ENCODE results near the gene MYCN. TPM values are rescaled to one million over a fixed set of nuclear protein-coding genes. Genes with fewer than 3 reads are reported as not detected.
"Not testable (repeated sequence)": the region's sequence is repeated elsewhere in the genome, so short reads cannot be mapped to it uniquely, and the experiment has no call there.

MYCN gene
- total RNA-seq, 3 donors from 2014 or later = 0.40 to 0.60 (median 0.40) TPM

DNA sequence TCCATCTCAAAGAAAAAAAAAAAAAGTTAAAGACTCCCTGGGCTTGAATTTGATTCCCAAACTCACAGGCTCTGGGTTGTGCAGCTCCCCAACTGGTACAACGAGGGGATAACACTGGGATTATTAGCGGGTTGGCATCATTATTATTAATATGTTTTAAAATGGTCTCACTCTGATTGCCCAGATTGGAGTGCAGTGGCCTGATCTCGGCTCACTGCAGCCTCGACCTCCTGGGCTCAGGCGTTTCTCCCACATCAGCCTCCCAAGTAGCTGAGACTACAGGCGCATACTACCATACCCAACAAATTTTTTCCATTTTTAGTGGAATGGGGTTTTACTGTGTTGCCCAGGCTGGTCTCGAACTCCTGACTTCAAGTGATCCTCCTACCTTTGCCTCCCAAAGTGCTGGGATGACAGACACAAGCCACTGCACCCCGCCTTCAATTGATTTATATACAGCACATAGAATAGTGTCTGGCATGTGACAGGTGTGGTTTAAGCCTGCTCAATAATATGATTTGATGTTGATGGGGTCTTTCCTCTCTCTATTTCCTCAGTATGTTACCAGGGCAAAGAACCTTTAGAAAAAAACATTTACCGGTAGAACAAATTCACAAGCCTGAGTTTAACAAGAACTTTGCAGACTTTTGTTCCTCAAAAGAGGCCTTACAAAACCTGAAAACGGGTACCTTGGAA is 12.2 kb downstream of the MYCN start:
- ATAC-seq (no peak), DNase-seq (no peak)
- Mint-ChIP-seq H3K36me3 (ENCODE audit: insufficient read depth) (no peaks in the 10 kb centered on the region), H3K4me3 (no peak overlapping the region), H3K27me3 (ENCODE audit: low read depth) (peaks cover 2% of the 10 kb centered on the region), H3K9me3 (no peaks in the 10 kb centered on the region), H3K4me1 (ENCODE audit: low read depth) (no peaks in the 10 kb centered on the region)

DNA sequence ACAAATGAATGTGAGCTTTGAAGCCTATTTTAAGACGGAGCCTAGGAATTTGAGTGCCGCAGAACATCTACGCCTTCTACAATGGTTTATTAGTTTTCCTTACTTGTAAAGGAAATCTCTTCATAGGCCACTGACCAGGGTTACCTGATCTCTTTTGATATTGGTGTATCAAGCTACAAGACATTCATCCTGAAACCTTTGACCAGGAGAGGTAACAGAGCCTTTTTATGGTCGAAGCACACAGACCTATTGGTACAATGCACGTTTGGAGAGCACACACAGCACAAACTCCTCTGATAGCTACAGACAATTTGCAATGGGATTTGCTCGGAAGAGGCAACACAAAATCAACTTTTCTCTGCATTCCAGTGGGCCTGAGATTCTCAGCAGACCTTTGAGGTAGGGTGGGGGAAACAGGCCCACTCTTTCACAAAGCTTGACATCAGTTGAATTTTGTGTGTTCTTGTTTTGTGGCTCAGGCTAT is 12.8 kb downstream of the MYCN start:
- peaks cover 2% of the 10 kb centered on the region for H3K27me3 Mint-ChIP-seq (ENCODE audit: low read depth)
- DNase-seq (no peak), ATAC-seq (no peak)
- no peaks in the 10 kb centered on the region for H3K9me3 Mint-ChIP-seq
- H3K4me3 Mint-ChIP-seq = no peak overlapping the region
- no peaks in the 10 kb centered on the region for H3K4me1 Mint-ChIP-seq (ENCODE audit: low read depth)
- no peaks in the 10 kb centered on the region for H3K36me3 Mint-ChIP-seq (ENCODE audit: insufficient read depth)

DNA sequence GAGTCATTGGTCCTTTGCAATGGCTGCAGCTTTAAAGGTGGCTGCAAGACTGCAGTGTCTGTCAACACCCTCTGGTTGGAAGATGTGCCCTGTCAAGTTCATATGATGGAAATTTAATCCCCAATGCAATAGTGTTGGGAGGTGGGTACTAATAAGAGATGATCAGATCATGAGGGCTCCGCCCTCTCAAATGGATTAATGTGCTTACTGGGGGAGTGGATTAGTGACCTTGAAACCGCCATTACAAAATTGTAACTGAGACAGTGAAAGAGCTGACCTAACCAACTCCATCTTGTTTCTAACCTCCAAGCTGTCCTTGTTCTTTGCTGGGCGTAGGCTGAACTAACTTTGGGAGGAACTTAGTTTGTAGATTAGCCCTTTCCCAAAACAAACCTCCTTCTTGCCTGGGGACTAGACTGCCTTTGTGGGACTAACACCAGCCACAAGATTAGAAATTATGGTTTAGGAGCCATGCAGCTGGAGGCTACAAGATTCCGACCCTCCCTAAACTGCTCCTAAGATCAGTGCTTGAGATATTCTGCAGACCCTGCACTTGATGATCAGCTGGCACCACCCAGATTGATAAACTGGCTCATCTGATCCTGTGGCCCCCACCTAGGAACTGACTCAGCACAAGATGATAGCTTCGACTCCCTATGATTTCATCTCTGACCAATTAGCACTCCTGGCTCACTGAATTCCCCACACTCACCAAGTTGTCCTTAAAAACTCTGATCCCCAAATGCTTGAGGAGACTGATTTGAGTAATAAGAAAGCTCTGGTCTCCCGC is 13.7 kb downstream of the MYCN start:
- Mint-ChIP-seq H3K27me3 (ENCODE audit: low read depth) (peaks cover 2% of the 10 kb centered on the region), H3K9me3 (no peaks in the 10 kb centered on the region), H3K4me3 (no peak overlapping the region), H3K4me1 (ENCODE audit: low read depth) (no peaks in the 10 kb centered on the region), H3K36me3 (ENCODE audit: insufficient read depth) (no peaks in the 10 kb centered on the region)
- ATAC-seq (no peak), DNase-seq (no peak)

DNA sequence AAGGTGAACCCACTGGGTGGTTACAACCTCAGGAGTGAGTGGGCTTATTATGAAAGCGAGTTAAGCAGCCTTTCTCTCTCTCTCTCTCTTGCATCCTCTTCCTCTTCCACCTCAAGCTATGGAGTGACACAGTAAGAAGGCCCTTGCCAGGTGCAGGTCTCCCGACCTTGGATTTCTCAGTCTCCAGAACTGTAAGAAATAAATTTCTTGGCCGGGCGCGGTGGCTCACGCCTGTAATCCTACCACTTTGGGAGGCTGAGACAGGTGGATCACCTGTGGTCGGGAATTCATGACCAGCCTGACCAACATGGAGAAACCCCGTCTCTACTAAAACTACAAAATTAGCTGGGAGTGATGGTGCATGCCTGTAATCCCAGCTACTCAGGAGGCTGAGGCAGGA is 14.4 kb downstream of the MYCN start:
- no peaks in the 10 kb centered on the region for H3K36me3 Mint-ChIP-seq (ENCODE audit: insufficient read depth)
- H3K9me3 Mint-ChIP-seq = no peaks in the 10 kb centered on the region
- H3K4me1 Mint-ChIP-seq (ENCODE audit: low read depth) = no peaks in the 10 kb centered on the region
- DNase-seq (no peak), ATAC-seq (no peak)
- H3K27me3 Mint-ChIP-seq (ENCODE audit: low read depth) = peaks cover 2% of the 10 kb centered on the region
- H3K4me3 Mint-ChIP-seq = no peak overlapping the region

DNA sequence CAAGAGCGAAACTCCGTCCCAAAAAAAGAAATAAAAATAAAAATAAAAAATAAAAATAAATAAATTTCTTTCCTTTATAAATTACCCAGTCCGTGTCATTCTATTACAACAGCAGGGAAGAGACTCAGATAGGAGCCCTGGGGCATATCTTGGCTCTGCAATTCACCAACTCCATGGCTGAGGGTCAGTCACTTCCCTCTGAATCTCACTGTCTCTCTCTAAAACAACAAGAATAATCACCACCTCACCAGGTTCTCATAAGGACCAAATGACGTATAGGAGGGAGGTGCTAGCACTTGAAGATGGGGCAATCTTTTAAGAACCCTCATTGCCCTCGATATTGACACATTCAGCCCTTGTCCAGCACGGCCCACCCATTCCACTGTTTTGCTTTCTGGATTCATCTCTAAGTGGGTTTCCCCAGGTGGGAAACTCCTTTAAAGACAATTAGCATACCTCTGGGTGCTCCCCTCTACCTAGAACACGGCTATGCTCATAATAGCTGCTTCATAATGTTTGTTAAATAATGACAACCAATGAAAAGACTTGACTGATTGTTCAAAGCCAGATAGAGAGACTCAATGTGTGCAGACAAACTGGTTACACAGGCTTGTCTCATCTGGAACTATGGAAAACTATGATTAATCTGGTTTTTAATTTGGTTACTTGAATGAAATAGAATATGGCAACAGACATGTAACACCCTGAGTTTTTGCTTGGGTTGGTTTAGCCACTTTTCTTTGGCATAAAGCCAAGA is 15.1 kb downstream of the MYCN start:
- no peak for ATAC-seq
- peaks cover 2% of the 10 kb centered on the region for H3K27me3 Mint-ChIP-seq (ENCODE audit: low read depth)
- H3K4me3 Mint-ChIP-seq = no peak overlapping the region
- H3K36me3 Mint-ChIP-seq (ENCODE audit: insufficient read depth) = no peaks in the 10 kb centered on the region
- no peak for DNase-seq
- H3K4me1 Mint-ChIP-seq (ENCODE audit: low read depth) = no peaks in the 10 kb centered on the region
- H3K9me3 Mint-ChIP-seq = no peaks in the 10 kb centered on the region

DNA sequence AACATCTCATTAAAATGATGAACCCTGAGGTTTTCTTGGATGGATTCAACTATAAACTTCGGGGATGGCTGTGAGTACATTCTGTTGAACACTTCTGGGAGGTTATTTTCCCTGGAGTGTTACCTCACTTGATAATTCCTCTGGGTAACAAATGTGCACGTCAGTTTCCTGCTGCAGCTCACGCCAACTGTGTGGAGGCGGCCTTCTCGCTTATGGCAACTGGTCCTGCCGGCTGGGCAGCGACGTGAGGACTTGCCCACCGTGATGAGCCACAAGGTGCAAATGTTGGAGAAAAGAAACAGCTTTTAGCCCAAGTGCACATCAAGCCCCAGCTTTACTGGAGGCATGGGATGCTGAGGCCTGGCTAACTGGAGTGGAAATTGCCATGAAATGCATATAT is 15.9 kb downstream of the MYCN start:
- Mint-ChIP-seq H3K27me3 (ENCODE audit: low read depth) (peaks cover 2% of the 10 kb centered on the region), H3K4me1 (ENCODE audit: low read depth) (no peaks in the 10 kb centered on the region), H3K4me3 (no peak overlapping the region), H3K36me3 (ENCODE audit: insufficient read depth) (no peaks in the 10 kb centered on the region), H3K9me3 (no peaks in the 10 kb centered on the region)
- DNase-seq (no peak), ATAC-seq (no peak)

DNA sequence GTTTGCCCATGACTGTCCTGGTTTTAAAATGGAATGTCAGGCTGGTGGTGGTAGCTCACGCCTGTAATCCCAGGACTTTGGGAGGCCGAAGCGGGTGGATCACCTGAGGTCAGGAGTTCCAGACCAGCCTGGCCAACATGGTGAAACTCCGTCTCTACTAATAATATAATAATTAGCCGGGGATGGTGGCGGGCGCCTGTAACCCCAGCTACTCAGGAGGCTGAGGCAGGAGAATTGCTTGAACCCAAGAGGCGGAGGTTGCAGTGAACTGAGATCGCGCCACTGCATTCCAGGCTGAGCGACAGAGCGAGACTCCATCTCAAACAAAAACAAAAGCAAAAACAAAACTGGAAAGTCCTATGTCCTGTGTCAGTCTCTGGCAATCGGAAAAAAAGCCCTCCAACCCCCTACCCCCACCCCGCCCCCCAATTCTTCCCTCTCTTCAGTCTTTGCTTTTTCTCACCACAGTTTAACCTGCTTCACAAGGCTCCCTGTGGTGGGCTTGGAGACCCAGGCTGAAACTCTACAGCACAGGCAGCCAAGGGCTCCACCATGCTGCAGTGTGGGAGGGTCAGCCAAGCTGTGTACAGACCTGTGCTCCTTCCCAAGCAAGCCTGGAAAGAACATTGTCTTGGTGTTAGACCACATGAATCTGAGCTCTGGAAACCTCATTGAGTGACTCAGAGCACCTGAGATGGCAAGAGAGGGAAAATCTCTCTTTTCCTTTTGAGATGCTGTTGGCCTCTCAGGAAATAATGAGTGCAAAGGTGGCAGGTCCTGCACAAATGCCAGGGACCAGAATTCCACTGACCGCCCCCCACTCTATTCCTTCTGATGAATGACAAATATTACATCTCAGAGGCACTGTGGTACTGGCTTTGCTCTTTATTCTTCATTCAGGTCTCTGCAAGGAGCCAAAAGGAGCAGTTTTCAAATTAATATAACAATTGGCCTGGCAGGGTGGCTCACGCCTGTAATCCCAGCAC is 16.7 kb downstream of the MYCN start:
- no peaks in the 10 kb centered on the region for H3K36me3 Mint-ChIP-seq (ENCODE audit: insufficient read depth)
- no peaks in the 10 kb centered on the region for H3K4me1 Mint-ChIP-seq (ENCODE audit: low read depth)
- DNase-seq (no peak), ATAC-seq (no peak)
- H3K27me3 Mint-ChIP-seq (ENCODE audit: low read depth) = peaks cover 2% of the 10 kb centered on the region
- H3K9me3 Mint-ChIP-seq = no peaks in the 10 kb centered on the region
- no peak overlapping the region for H3K4me3 Mint-ChIP-seq

DNA sequence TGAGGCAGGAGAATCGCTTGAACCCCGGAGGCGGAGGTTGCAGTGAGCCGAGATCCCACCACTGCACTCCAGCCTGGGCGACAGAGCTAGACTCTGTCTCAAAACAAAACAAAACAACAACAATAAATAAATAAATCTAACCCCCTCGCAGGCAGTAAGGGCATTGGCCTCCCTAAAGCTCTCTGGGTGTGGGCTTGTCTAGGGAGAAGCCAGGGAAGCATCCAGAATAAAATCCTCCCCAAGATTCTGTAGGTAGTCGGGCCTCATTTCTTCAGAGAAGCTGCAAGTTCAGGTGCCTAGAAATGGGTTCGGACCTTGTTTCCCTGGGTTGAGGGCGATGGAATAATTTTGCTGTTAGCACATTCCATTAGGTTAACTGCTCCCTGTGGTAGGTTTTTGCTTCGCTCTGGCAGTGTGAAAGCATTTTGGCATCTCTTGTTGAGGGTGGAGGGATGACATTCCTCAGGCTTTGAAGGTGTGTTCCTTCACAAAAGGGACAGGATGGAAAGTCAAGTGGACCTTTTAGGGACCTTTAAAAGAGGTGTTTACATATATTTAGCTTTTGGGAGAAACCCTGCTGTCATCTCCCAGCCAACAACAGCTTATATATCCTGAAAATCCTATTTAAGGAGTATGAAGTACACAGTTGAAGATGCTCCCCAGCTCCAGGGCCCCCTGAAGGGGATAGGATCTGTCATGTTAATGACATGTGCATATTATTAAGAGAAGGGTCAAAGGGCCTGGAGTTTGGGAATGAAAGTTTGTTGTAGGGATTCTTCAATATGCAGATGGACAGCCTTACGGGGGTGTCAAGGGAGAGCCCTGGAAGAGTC is 17.7 kb downstream of the MYCN start:
- Mint-ChIP-seq H3K27me3 (ENCODE audit: low read depth) (peaks cover 2% of the 10 kb centered on the region), H3K4me3 (no peak overlapping the region), H3K36me3 (ENCODE audit: insufficient read depth) (no peaks in the 10 kb centered on the region), H3K4me1 (ENCODE audit: low read depth) (no peaks in the 10 kb centered on the region), H3K9me3 (no peaks in the 10 kb centered on the region)
- ATAC-seq (no peak), DNase-seq (no peak)

DNA sequence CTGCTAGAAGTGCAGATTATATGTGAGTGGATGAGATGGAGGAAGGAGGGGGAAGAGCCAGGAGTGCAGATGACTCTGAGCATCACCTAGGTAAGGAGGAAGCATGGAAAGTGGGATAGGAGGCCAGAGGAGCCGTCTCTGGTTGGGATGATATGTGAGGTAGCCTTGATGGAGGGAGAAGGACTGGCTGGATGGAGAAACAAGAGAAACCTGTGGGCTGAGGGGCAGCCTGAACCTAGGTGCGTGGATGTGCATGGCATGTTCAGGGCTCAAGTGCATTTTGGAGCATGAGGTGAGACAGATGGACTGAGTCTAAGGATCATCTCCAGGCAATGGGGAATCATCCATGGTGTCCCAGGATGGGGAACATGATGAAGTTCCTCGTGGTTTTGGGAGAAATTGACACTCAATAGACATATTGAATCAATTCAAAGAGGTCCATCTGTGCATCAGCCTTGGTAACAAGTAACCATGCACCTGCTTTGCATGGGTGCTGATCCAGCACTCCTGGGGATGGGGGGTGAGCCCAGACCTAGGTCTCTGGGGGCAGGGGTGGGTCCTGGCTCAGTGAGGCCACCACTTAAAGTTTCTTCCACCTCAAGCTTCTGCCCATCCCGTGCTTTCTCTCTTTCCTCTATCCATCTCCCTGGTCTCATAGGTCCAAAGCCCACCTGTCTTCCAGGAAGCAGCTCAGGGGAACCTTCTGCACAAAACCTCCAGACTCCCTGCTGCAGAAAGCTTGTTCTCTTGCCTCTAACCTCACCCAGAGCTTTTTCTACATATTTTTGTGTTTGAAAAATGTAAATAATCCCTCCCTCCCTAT is 19.2 kb downstream of the MYCN start:
- Mint-ChIP-seq H3K27me3 (ENCODE audit: low read depth) (peaks cover 2% of the 10 kb centered on the region), H3K4me3 (no peak overlapping the region), H3K9me3 (no peaks in the 10 kb centered on the region), H3K36me3 (ENCODE audit: insufficient read depth) (no peaks in the 10 kb centered on the region), H3K4me1 (ENCODE audit: low read depth) (peaks cover 2% of the 10 kb centered on the region)
- DNase-seq (no peak), ATAC-seq (no peak)

DNA sequence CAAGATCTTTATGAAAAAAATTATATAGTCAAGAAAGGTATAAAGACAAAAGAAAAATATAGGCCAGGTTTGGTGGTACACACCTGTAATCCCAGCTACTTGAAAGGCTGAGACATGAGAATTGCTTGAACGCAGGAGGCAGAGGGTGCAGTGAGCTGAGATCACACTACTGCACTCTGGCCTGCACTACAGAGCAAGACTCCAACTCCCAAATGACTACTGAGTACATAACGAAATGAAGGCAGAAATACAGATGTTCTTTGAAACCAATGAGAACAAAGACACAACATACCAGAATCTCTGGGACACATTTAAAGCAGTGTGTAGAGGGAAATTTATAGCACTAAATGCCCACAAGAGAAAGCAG is 19.8 kb downstream of the MYCN start:
- H3K4me1 Mint-ChIP-seq (ENCODE audit: low read depth); DNase-seq; ATAC-seq; H3K36me3 Mint-ChIP-seq (ENCODE audit: insufficient read depth); H3K4me3 Mint-ChIP-seq; H3K9me3 Mint-ChIP-seq; H3K27me3 Mint-ChIP-seq (ENCODE audit: low read depth): not testable (repeated sequence)

DNA sequence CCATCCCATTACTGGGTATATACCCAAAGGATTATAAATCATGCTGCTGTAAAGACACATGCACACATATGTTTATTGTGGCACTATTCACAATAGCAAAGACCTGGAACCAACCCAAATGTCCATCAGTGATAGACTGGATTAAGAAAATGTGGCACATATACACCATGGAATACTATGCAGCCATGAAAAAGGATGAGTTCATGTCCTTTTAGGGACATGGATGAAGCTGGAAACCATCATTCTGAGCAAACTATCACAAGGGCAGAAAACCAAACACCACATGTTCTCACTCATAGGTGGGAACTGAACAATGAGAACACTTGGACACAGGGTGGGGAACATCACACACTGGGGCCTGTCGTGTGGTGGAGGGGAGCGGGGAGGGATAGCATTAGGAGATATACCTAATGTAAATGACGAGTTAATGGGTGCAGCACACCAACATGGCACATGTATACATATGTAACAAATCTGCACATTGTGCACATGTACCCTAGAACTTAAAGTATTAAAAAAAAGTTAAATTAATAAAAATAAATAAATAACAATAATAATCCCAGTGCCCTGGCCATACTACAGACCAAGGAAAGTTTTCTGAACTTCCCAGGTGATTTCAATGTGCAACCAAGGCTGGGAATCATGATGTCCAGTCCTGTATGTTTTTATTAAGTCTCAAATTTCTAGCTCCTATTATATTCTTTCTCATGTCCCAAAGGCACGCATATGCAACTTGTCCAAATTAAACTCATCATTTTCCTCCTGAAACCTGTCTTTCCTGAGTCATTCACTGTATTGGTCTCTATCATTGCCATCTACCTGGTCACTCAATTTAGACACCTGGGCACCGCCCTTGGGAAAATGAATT is 23.0 kb downstream of the MYCN start:
- not testable (repeated sequence) for H3K36me3 Mint-ChIP-seq (ENCODE audit: insufficient read depth); H3K27me3 Mint-ChIP-seq (ENCODE audit: low read depth); H3K4me3 Mint-ChIP-seq; H3K9me3 Mint-ChIP-seq; DNase-seq; ATAC-seq
- peaks cover 31% of the 10 kb centered on the region for H3K4me1 Mint-ChIP-seq (ENCODE audit: low read depth)
